GM23248 (cell line): ENCODE data around the gene TGM6.

Source experiments
- EZH2 ChIP-seq: fragments of 200-600 bp; sonication (generic); IDR thresholded peaks from 2 replicates; pipeline ENCODE4 v1.6.1; 2018; ENCODE audit warnings: antibody characterized with exemption, mild to moderate bottlenecking; ENCODE audit not compliant: insufficient read depth, poor library complexity, severe bottlenecking
- EZH2phosphoT487 ChIP-seq: fragments of 200-600 bp; sonication (generic); IDR thresholded peaks from 2 replicates; pipeline ENCODE4 v1.6.1; 2018; ENCODE audit warnings: antibody characterized with exemption, moderate library complexity, mild to moderate bottlenecking, low read depth; ENCODE audit not compliant: insufficient read depth

DNA sequence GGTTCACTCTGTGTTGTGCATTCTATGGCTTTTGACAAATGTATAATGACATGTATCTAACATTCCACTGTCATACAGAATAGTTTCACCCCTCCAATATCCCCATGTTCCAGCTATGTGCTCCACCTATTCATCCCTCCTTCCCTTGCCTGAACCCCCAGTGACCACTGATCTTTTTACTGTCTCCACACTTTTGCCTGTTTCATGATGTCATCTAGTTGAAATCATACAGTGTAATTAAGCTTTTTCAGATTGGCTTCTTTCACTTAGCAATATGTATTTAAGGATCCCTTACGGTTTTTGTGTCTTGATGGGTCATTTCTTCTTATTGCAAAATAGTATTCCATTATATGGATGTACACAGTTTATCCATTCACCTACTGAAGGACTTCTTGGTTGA lies 39.8 kb downstream of the TGM6 start:
- no peak for TF ChIP-seq EZH2
- no peak for TF ChIP-seq EZH2phosphoT487
